Measurements from ENCODE around the gene DEXI.

The DEXI gene

GRCh38 chr16:10987361-10988163 lies 45.3 kb upstream of the DEXI start (continued):
- no peak for TF ChIP-seq POU6F1 (CRISPR knock-in tag; IDR thresholded peaks at IDR 0.05; ENCODE audit: borderline replicate concordance, low read depth)

- TF ChIP-seq GLIS3 (CRISPR knock-in tag; IDR thresholded peaks at IDR 0.05), result no peak
- TF ChIP-seq BACH2 (CRISPR knock-in tag; IDR thresholded peaks at IDR 0.05; ENCODE audit: borderline replicate concordance), result no peak
- no peak for TF ChIP-seq ZNF565 (CRISPR knock-in tag; conservative IDR thresholded peaks at IDR 0.05; ENCODE audit: low read depth)
- TF ChIP-seq RARB (CRISPR knock-in tag; IDR thresholded peaks at IDR 0.05), result no peak
- ATAC-seq, result no peak
Measured at GRCh38 chr16:10984509-10984908, 42.2 kb upstream of the DEXI start.

- no peak for TF ChIP-seq ISL1 (CRISPR knock-in tag; IDR thresholded peaks at IDR 0.05)
- TF ChIP-seq TCF4 (CRISPR knock-in tag; IDR thresholded peaks at IDR 0.05; ENCODE audit: borderline replicate concordance), result no peak
- TF ChIP-seq PPARA (CRISPR knock-in tag; IDR thresholded peaks at IDR 0.05; ENCODE audit: borderline replicate concordance), result no peak
- TF ChIP-seq TSHZ2 (CRISPR knock-in tag; IDR thresholded peaks at IDR 0.05), result no peak
- TF ChIP-seq TOX (CRISPR knock-in tag; IDR thresholded peaks at IDR 0.05; ENCODE audit: borderline replicate concordance), result no peak
- no peak for TF ChIP-seq ZFP30 (CRISPR knock-in tag; IDR thresholded peaks at IDR 0.05)
- TF ChIP-seq ESRRG (CRISPR knock-in tag; IDR thresholded peaks at IDR 0.05), result no peak
- TF ChIP-seq ZNF565 (CRISPR knock-in tag; conservative IDR thresholded peaks at IDR 0.05; ENCODE audit: low read depth), result no peak
- TF ChIP-seq BACH2 (CRISPR knock-in tag; IDR thresholded peaks at IDR 0.05; ENCODE audit: borderline replicate concordance), result no peak
- TF ChIP-seq ZC3H10 (CRISPR knock-in tag; IDR thresholded peaks at IDR 0.05), result no peak
- TF ChIP-seq RARB (CRISPR knock-in tag; IDR thresholded peaks at IDR 0.05), result no peak
- ATAC-seq, result no peak
Measured at GRCh38 chr16:10983159-10983558, 40.9 kb upstream of the DEXI start.

- no peak for ATAC-seq
- TF ChIP-seq RARB (CRISPR knock-in tag; IDR thresholded peaks at IDR 0.05), result no peak
- no peak for TF ChIP-seq ARNTL (CRISPR knock-in tag; IDR thresholded peaks at IDR 0.05; ENCODE audit: borderline replicate concordance, low read depth)
- no peak for TF ChIP-seq ZFP3 (CRISPR knock-in tag; IDR thresholded peaks at IDR 0.05)
- no peak for TF ChIP-seq GLIS3 (CRISPR knock-in tag; IDR thresholded peaks at IDR 0.05)
- TF ChIP-seq CSRNP3 (CRISPR knock-in tag; IDR thresholded peaks at IDR 0.05), result no peak
- no peak for TF ChIP-seq CREB5 (CRISPR knock-in tag; IDR thresholded peaks at IDR 0.05; ENCODE audit: low read depth)
- no peak for TF ChIP-seq PATZ1 (CRISPR knock-in tag; IDR thresholded peaks at IDR 0.05; ENCODE audit: borderline replicate concordance)
- TF ChIP-seq TCF4 (CRISPR knock-in tag; IDR thresholded peaks at IDR 0.05; ENCODE audit: borderline replicate concordance), result no peak
- no peak for TF ChIP-seq PPARA (CRISPR knock-in tag; IDR thresholded peaks at IDR 0.05; ENCODE audit: borderline replicate concordance)
- TF ChIP-seq SNAI2 (CRISPR knock-in tag; IDR thresholded peaks at IDR 0.05), result no peak
- no peak for TF ChIP-seq ZFP30 (CRISPR knock-in tag; IDR thresholded peaks at IDR 0.05)
- no peak for TF ChIP-seq ZC3H10 (CRISPR knock-in tag; IDR thresholded peaks at IDR 0.05)
Measured at GRCh38 chr16:10982465-10983150, 40.3 kb upstream of the DEXI start.

Measured in SK-N-SH treated with all-trans-retinoic acid at 6 μM for 48 hours (cell line).